HK-2 (cell line): ENCODE measurements around the gene SYAP1.
"Not testable (repeated sequence)": the region's sequence is repeated elsewhere in the genome, so short reads cannot be mapped to it uniquely, and the experiment has no call there.

ENCODE experiments used
- DNase-seq: peaks from one replicate; pipeline ENCODE4 v3.0.0-alpha.2; 2018; ENCODE audit not compliant: unreplicated experiment

The SYAP1 gene

DNA sequence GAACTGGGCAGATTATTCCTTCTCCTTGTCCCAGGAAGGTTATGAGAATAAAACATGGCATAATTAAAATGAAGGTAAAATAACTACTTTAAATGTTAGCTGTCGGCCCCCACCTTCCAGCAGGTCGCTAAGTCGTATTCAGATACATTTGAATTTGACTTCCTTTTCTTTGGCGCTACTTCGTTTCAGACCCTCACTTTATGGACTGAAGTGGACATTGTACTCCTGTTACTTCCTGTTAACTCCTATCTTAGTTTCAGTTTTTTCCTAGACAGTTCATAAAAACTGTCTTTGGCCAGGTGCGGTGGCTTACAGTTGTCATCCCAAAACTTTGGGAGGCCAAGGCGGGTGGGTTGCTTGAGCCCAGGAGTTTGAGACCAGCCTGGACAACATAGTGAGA lies 5.7 kb downstream of the SYAP1 start:
- DNase-seq: no peak

DNA sequence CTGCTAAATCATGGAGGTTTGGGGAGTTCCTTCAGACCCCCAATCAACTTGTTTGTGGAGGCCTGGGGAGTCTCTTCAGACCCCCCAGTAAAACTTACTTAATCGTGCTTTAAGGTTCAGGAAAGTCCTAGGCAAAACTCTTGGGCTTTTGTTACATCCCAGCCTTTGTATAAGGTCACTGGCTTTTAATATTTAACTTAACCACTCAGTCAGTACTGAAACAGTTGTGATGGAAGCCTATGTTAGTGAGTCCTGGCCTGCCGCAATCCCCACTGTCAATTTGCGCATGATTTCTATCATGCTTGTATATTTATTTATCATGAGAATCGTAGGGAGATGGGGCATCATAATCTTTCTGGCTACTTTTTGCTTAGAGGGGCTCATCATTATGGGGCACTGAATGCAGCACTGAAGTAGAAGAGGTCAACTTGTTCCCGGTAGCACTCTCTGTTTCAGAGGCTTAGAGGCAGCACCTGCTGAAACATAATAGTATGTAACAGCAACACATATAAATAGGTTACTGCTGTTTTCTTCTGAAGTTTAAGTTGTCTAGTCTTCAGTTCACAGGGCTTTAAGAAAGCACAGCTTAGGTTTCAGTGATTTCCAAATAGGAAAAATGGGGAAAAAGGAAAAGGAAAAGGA lies 7.1 kb downstream of the SYAP1 start:
- DNase-seq: not testable (repeated sequence)

DNA sequence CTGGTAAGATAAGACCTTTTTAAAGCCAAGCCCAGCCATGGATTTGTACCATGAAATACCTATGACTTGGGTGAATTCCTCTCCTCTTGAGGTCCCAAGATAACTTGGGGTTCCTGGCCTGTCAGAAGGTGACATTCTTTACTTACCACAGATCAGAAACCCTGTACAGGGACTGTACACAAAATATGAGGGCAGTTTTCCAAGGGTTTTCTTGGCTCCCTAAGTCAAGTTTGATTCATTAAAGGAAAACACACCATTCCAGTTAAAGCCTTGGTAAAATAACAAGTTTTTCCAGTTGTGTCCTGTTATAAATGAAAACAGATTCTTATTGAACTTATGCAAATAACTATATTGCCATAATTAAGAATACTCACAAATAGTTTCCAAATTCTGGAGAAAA lies 8.2 kb downstream of the SYAP1 start:
- no peak for DNase-seq

DNA sequence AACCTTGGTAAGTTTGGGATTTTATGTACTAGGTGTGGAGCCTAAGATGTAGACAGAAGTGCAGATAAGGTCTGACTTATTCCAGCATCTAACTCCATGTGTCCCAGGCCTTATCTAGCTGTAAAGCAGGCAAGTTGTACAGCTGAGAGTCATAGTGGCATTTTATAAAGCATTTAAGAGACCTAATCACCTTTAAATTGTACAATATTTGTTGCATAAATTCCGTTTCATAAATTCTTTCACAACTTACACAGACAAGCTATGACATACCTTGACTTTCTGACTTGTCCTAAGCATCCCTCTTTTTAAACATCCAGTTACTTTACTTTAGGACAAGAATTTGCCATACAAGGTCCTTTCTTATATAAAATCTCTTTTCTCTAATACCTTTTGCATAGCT lies 11.0 kb downstream of the SYAP1 start:
- no peak for DNase-seq

DNA sequence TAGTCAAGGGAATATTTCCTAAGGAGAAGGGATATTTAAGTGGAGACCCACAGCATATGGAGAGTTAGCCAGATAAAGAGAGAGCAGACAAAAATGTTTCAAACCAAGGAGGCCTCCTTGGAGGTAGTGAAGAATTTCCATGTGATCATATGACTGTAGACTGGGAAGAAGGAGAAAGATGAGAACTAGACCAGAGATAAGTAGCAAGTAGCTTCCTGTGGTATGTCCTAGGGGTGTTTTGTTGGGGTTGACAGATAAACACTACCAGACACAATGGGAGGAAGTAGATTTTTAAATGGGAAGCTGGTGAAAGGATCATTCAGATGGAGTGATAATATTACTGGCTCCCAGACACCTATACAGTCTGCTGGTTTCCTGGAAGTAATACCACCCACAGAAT lies 13.6 kb downstream of the SYAP1 start:
- DNase-seq: no peak

DNA sequence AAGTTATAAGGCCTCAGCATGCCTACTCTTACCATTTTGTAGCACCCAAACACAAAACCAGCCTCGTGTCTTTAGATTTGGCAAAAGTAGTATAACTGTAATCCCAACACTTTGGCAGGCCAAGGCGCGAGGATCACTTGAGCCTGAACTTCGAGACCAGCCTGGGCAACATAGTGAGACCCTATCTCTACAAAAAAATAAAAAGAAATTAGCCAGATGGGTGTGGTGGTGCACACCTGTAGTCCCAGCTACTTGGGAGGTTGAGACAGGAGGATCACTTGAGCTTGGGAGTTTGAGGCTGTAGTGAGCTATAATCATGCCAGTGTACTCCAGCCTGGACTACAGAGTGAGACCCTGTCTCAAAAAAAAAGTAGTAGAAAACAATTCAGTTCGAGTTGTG lies 17.6 kb downstream of the SYAP1 start:
- no peak for DNase-seq

DNA sequence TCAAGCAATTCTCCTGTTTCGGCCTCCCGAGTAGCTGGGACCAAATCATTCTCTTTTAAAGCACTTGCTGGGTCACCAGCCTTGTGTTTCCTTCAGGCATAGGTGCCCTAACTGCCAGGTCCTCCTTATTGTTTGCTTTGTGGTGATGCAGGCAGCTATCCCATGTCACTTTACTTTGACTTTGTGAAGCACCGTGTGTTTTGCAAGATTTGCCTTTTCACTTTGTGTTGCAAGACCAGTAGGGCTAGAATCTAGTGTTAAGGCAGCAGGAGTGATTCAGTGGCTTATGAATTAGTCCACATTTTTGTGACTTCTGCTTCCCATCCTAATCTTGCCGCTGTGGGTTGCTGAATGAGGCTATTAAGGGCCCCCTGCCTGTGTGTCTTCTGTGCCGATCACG lies 20.2 kb downstream of the SYAP1 start:
- no peak for DNase-seq

DNA sequence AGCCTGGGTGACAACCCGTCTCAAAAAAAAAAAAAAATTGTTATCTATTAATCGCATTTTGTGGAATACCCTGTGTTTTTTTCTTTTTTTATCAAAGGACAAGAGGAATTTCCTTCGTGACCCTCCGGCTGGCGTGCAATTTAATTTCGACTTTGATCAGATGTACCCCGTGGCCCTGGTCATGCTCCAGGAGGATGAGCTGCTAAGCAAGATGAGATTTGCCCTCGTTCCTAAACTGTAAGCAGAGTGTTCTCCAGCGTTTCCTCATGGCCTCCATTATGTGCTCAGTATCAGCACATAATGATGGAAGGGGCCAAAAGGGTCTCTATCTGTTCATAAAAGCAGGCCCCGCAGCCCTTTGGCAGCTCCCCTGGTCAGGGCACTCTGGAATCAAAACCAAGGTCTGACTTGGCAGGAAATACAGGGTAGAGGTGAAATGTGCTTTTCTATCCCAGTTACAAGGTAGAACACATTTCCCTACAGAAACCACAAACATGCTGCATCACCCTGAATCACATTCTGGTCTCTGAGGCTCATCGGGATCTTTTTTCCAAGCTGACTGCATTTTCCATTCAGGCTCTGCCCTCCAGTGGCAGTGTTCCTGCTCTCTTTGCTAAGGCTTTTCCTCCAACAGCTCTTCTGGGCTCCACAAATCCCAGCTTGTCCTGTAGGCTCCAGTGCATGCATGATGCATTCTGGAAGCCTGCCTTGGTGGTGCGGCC lies 24.4 kb downstream of the SYAP1 start:
- peak; percentile 60 for DNase-seq

DNA sequence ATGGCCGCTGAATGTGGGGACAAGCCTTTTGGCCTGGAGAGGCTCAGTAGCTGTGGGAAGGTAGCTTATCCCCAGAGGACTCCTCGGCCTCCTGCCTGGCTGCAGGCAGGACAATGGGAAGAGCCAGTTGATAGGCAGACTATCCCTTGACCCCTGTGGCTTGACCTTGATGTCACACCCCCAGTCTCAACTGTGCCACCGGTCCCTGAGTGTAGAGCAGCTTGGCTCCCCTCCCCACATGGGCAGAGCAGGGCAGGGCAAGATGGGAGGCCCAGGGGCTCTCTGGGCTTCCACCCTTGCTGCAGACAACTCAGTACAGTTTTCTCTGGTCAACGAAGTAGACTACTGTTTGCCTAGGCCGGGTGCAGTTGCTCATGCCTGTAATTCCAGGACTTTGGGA lies 25.7 kb downstream of the SYAP1 start:
- DNase-seq: no peak

DNA sequence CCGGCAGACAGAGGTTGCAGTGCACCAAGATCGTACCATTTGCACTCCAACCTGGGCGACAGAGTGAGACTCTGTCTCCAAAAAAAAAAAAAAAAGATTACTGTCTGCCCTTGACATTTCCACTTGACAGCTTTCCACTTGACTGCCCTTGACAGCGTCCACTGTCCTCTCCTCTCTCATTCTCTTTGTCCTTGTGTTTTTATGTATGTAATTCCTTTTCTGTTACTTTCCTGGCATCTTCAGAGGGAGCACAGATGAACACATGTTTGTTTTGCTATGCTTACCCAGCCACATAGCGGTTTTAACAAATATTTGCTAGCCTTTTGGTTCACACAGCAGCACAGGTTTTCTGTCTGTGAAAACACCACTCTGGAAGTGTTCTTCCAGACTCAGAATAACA lies 26.2 kb downstream of the SYAP1 start:
- no peak for DNase-seq

DNA sequence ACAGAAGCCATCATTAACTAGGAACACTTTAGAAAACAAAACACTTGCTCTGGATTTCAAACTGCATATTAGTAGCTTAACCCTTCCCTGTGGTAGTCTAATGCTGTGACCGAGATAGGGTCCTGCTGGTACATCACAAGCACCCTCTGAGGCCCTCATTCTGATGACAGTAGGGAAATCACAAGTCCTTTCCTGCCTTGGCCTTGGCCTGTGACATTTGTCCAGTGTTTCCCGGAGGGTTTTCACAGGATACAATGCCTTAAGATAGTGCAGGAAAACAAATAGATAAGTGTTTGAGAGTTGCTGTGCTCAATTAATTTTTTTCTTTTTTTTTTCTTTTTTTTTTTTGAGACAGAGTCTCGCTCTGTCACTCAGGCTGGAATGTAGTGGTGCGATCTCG lies 29.0 kb downstream of the SYAP1 start:
- DNase-seq: no peak

DNA sequence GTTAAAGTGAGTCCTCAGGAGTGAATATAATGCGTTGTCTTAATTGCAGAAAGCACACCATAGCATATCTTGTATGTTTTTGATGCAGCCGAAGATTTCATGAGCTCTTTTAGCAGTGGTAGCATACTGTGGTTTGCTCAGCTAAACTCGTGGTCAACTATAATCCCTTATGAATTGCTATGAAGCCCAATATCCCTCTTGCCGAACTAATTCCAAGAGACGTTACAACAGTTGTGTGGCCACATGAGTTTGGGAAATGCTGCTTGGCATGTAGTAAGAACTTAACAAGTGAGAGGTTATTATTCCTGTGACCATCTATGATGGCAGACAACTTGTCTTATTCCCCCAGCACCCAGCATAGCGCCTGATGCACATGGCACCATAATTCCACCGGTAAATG lies 30.7 kb downstream of the SYAP1 start:
- DNase-seq: no peak

DNA sequence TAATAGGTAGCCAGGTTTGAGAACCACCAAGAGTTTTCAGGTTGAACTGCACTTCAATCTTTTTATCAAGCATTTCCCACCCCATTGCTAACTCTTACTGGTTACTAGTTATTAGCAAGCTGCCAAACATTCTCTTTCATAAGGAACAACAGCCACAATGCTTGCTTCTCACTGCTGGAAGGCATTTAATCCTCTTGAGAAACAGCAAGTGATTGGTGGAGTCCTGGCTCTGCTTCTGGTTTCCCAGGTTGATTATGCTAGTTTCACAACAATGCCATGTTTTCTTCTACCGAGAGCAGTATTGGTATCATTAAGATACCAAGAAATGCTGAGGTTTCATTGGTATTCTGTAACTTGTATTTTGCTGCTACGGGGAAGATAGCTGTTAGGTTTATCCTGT lies 34.6 kb downstream of the SYAP1 start:
- DNase-seq: no peak

DNA sequence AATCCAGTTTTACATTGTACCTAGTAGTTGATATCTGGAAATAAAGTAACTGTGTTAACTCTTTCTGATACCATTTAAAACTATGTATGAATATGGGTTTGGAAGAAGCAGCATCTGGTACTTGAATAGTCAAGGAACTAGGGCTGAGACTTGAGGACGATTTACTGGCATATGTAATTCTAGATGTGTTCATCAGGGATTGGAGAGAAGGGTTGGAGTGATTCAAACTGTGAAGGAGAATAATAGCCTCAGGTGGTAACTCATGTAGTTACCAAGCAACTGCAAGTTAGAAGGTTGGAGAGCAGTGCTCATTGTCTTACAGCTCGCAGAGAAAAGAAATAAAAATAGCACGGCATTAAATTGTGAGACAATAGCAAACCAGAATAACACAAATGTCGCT lies 37.3 kb downstream of the SYAP1 start:
- DNase-seq: no peak

DNA sequence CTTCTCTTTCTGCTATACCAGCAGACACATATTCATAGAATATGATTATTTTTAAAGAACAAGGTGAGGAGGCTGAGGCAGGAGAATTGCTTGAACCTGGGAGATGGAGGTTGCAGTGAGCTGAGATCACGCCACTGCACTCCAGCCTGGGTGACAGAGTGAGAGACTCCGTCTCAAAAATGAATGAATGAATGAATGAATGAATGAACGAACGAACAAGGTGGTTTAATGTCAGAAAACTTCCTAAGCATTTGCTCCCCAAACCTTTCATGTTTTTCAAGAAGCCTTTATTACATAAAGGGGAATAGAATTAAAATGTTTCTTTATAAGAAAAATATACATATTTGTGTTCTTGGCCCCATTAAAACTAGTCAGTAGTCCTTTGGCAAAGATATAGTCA lies 42.1 kb downstream of the SYAP1 start:
- not testable (repeated sequence) for DNase-seq

DNA sequence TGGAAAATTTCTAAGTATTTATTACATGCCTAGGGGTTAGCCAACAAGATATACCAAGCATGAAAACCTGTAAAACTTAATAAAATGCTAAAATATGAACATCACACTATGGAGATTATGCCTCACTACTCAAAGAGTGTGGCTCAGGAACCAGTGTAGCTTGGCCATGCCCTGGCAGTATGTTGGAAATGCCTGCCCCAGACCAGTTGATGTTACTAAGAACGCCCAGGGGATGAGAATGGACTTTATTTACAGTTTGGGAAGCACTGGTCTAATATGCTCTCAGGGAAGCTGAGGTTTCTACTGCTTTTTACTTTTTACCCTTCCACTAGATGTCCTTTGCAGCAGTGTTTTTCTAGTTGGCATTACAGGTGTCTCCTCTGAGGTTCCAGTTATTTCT lies 43.2 kb downstream of the SYAP1 start:
- DNase-seq: no peak

DNA sequence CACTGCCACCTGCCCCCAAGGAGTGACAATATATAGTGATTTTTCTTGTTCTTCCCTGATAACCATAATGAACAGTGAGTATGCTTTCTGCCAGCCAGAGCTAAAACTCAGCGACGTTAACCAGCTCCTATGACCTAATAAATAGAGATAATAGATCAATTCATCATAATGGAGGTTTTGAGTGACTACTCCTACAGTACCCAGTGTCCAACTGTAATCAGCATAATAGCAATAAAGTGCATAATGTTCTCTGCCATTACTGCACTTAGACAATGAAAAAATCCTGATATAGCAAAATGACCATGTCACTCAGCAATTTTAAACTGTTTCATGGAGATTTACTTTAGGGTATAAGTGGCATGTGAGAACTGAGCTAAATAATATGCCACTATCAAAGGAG lies 46.2 kb downstream of the SYAP1 start:
- no peak for DNase-seq

DNA sequence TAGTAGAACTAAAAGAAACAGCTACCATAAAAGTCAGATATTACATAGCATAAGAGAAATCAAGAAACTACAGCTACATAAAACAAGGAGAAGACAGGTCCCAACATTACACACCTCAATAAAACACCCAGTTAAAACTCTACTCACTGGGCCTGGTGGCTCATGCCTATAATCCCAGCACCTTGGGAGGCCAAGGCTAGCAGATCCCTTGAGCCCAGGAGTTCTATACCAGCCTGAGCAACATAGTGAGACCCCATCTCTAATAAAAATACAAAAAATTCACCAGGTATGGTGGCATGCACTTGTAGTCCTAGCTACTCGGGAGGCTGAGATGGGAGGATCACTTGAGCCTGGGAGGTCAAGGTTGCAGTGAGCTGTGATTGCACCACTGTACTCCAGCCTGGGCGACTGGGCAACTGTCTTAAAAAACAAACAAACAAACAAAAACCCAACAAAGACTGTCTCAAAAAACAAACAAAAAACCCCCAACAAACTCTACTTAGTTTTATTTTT lies 51.6 kb downstream of the SYAP1 start:
- DNase-seq: no peak

DNA sequence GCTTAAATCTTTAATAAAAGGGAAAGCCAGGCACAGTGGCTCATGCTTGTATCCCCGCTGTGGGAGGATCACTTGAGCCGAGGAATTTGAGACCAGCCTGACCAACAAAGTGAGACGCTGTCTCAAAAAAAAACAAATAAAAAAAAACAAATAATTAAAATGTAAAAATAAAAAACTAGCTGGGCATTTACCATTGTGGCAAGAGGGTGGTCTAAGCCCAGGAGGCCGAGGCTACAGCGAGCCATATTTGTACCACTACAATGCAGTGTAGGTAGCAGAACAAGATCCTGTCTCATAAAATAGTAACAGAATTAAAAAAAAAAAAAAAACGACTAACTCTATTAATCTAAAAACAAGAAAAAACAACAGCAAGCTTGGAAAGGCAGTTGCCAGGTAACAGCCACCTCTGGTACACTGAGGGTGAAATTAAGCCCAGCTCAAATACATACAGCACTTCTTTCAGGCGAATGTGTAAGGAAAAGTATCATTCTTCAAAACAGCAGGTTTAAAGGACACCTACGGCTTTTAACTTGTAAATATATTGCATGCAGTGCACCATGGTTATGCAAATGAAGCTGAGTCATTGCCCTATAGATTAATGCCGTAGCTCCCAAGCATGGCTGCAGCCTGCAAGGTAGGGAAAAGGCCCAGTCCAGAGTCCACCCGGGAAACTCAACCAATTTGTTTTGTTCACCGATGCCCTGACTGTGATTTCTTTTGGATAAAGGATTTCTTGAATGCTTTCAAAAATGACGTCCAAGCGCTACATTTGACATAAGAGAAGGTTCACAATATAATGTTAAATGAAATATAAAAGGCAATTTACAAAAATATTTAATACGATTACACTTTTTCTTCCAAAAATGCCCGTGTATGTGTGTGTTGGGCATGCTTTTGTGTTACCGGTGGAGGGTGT lies 52.3 kb downstream of the SYAP1 start:
- peak; percentile 57 for DNase-seq

DNA sequence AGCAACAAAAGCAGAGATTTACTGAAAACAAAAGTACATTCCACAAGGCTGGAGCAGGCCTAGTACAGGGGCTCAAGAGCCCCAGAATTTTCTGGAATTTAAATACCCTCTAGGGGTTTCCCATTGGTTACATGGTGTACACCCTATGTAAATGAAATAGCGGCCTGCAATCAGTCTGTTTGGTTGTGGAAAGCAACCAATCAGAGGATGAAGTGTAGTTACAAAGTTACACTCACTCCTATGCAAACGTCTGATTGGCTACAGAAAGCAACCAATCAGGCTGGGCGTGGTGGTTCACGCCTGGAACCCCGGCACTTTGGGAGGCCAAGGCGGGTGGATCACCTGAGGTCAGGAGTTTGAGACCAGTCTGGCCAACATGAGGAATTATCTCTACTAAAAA lies 53.0 kb downstream of the SYAP1 start:
- DNase-seq: no peak

DNA sequence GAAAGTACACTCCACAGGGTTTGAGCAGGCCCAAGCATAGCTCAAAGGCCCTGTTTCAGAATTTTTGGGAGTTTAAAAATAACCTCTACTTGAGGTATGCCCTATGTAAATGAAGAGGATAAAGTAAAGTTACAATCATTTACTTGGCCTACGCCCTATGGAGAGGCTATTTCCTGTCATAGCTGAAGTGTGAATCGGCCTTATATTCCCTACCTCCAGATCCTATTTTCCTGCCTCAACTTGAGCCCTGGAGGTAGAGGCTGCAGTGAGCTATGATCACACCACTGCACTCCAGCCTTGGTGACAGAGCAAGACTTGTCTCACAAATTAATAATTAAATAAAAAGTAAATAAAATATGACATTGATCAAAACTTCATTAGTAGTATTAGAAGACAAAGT lies 55.3 kb downstream of the SYAP1 start:
- DNase-seq: no peak

DNA sequence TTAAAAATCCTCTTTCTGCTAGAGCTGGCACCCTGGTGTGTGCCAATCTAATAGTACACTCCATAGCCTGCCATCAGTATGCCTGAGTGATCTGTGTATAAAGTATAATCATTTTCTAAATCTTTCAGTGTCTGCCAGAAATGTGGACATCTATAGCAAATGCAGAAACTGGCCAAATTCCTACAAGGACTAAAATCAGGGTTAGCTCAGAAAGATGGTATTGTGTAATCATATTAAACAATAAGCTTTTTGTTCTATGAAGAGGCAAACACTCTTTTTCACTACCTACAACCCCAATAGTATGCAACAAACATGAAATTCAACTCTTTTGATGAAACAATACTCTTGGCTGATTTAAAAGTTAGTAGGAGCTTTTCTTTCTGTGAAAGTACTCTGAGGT lies 59.1 kb downstream of the SYAP1 start:
- no peak for DNase-seq

DNA sequence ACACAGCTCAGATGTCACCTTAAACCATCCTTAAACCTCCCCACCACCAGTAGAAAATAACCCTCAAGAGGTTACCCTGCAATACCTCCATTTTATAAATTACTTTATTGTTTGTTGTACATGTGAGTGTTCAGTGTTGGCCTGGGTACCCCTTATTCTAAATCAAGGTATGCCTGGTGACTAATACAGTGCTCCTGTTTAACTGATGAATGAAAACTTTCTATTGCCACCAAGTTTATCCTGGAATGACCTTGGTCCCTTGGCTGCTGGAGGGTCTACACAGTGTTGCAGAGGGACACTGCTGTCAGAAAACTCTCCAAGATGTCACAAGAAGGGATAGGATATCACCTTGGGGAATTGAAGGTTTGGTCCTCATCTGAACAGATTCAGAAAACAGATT lies 59.6 kb downstream of the SYAP1 start:
- no peak for DNase-seq
